GM12873 (cell line): ENCODE data around the gene ACSS3.

Experiments
- CTCF ChIP-seq: IDR thresholded peaks from 2 replicates; pipeline ENCODE4 v1.5.1; 2012; ENCODE audit warnings: low read depth, mild to moderate bottlenecking, moderate library complexity, low read length, control low read depth; ENCODE audit not compliant: insufficient read depth; ENCODE audit errors: missing control alignments

Gene ACSS3

GRCh38 chr12:81216739-81217138 is 138.9 kb downstream of the ACSS3 start:
- no peak for TF ChIP-seq CTCF

- TF ChIP-seq CTCF: no peak
Observed at GRCh38 chr12:81221681-81222080, 143.8 kb downstream of the ACSS3 start.

GRCh38 chr12:81222846-81223592 is 145.1 kb downstream of the ACSS3 start:
- no peak for TF ChIP-seq CTCF

- no peak for TF ChIP-seq CTCF
Observed at GRCh38 chr12:81224626-81225025, 146.7 kb downstream of the ACSS3 start.

- no peak for TF ChIP-seq CTCF
Observed at GRCh38 chr12:81229759-81230158, 151.9 kb downstream of the ACSS3 start.

GRCh38 chr12:81231574-81232368 is 153.9 kb downstream of the ACSS3 start:
- no peak for TF ChIP-seq CTCF

GRCh38 chr12:81245458-81245857 is 167.6 kb downstream of the ACSS3 start:
- no peak for TF ChIP-seq CTCF
